ENCODE results near the gene NR6A1.

NR6A1 gene

GRCh38 chr9:124793015-124793541 lies 22.0 kb upstream of the NR6A1 start:
- Histone ChIP-seq H3K4me3 (ENCODE audit: low read depth, low read length) (no peak overlapping the region), H3K9ac (ENCODE audit: low read depth, low read length) (no peak overlapping the region), H3K4me1 (ENCODE audit: control insufficient read depth, insufficient read depth, low read length) (no peaks in the 10 kb centered on the region), H3K9me3 (ENCODE audit: control insufficient read depth, insufficient read depth, low read length) (no peaks in the 10 kb centered on the region), H3K27me3 (ENCODE audit: control insufficient read depth, insufficient read depth, low read length) (no peaks in the 10 kb centered on the region), H3K36me3 (ENCODE audit: control insufficient read depth, insufficient read depth, low read length) (no peaks in the 10 kb centered on the region)

GRCh38 chr9:124792257-124793014 lies 21.3 kb upstream of the NR6A1 start:
- H3K27me3 ChIP-seq (ENCODE audit: control insufficient read depth, insufficient read depth, low read length) = no peaks in the 10 kb centered on the region
- H3K36me3 ChIP-seq (ENCODE audit: control insufficient read depth, insufficient read depth, low read length) = no peaks in the 10 kb centered on the region
- no peaks in the 10 kb centered on the region for H3K9me3 ChIP-seq (ENCODE audit: control insufficient read depth, insufficient read depth, low read length)
- H3K4me1 ChIP-seq (ENCODE audit: control insufficient read depth, insufficient read depth, low read length) = no peaks in the 10 kb centered on the region
- no peak overlapping the region for H3K9ac ChIP-seq (ENCODE audit: low read depth, low read length)
- no peak overlapping the region for H3K4me3 ChIP-seq (ENCODE audit: low read depth, low read length)

DNA sequence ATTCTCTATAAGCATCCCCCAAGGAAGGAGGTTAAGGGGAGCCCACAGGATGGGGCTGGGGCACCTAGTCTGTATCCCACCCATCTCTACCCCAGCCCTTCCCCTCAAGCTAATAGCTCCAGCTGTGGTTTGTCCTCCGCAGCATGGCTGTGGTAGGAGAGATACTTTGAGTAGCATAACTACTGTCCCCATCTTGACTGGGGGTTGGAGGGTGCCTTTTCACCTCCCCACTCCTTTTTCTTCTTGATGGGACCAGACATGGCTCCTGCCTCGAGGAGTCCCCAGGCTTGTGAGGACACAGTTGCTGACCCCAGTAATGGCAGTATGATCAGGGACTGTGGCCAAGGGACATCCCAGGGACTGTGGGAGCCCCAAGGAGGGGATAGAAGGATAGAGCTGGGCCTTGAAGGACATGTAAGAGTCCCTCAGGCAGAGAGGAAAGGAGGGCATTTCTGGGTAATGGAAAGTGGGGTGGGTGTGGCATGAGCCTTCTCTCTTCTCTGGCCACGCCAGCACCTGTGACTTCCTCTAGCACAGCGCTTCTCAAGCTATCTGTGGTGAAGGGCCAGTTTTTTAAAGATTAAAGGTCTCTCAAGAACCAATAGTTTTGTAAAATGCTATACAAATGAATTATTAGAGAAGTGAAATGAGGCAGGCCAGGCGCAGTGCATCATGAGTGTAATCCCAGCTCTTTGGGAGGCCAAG lies 19.8 kb upstream of the NR6A1 start:
- Histone ChIP-seq H3K4me1 (ENCODE audit: control insufficient read depth, insufficient read depth, low read length) (no peaks in the 10 kb centered on the region), H3K27me3 (ENCODE audit: control insufficient read depth, insufficient read depth, low read length) (no peaks in the 10 kb centered on the region), H3K4me3 (ENCODE audit: low read depth, low read length) (no peak overlapping the region), H3K9ac (ENCODE audit: low read depth, low read length) (no peak overlapping the region), H3K36me3 (ENCODE audit: control insufficient read depth, insufficient read depth, low read length) (no peaks in the 10 kb centered on the region), H3K9me3 (ENCODE audit: control insufficient read depth, insufficient read depth, low read length) (no peaks in the 10 kb centered on the region)

DNA sequence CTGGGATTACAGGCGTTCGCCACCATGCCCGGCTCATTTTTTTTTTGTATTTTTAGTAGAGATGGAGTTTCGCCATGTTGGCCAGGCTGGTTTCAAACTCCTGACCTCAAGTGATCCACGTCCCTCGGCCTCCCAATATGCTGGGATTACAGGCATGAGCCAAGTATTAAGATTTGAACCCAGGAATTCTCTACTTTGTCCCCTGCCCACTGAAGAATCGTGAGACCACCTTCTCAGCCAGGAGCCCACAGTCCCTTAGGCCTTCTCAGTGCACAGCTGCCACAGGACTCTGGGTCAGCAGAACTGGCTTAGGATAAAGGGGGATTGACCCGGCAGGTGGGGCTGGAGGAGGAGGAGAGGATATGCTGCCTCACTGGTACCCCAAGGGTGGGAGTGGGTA lies 19.2 kb upstream of the NR6A1 start:
- no peak overlapping the region for H3K4me3 ChIP-seq (ENCODE audit: low read depth, low read length)
- no peaks in the 10 kb centered on the region for H3K4me1 ChIP-seq (ENCODE audit: control insufficient read depth, insufficient read depth, low read length)
- no peaks in the 10 kb centered on the region for H3K27me3 ChIP-seq (ENCODE audit: control insufficient read depth, insufficient read depth, low read length)

GRCh38 chr9:124789531-124789930 lies 18.4 kb upstream of the NR6A1 start:
- Histone ChIP-seq H3K4me3 (ENCODE audit: low read depth, low read length) (no peak overlapping the region), H3K4me1 (ENCODE audit: control insufficient read depth, insufficient read depth, low read length) (no peaks in the 10 kb centered on the region), H3K27me3 (ENCODE audit: control insufficient read depth, insufficient read depth, low read length) (no peaks in the 10 kb centered on the region), H3K36me3 (ENCODE audit: control insufficient read depth, insufficient read depth, low read length) (no peaks in the 10 kb centered on the region), H3K9ac (ENCODE audit: low read depth, low read length) (no peak overlapping the region), H3K9me3 (ENCODE audit: control insufficient read depth, insufficient read depth, low read length) (no peaks in the 10 kb centered on the region)

More for the DNA sequence above, 19.2 kb upstream of the NR6A1 start:
- Histone ChIP-seq H3K9ac (ENCODE audit: low read depth, low read length) (no peak overlapping the region), H3K36me3 (ENCODE audit: control insufficient read depth, insufficient read depth, low read length) (no peaks in the 10 kb centered on the region), H3K9me3 (ENCODE audit: control insufficient read depth, insufficient read depth, low read length) (no peaks in the 10 kb centered on the region)

DNA sequence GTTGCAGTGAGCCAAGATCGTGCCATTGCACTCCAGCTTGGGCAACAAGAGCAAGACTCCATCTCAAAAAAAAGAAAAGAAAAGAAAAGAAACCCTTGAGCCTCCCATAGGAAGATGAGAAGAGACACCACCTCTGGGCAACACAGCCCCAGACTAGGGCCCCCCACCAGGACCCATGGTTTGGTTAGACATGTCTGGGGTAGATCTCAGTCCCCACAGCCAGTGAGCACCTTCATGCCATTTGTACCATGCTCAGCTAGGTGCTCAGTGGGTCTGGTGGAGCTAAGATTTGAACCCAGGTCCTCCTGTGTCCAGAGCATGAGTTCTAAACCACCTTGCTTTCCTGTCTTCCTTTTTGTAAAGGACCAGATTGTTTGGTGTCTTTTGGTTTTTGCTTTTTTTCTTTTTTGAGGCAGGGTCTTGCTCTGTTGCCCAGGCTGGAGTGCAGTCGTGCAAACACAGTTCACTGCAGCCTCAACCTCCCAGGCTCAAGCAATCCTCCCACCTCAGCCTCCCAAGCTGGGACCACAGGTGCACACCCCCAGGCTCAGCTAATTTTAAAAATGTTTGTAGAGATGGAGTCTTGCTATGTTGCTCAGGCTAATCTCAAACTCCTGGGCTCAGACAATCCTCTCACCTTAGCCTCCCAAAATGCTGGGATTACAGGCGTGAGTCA lies 17.6 kb upstream of the NR6A1 start:
- Histone ChIP-seq H3K4me1 (ENCODE audit: control insufficient read depth, insufficient read depth, low read length) (no peaks in the 10 kb centered on the region), H3K36me3 (ENCODE audit: control insufficient read depth, insufficient read depth, low read length) (no peaks in the 10 kb centered on the region), H3K27me3 (ENCODE audit: control insufficient read depth, insufficient read depth, low read length) (no peaks in the 10 kb centered on the region), H3K4me3 (ENCODE audit: low read depth, low read length) (no peak overlapping the region), H3K9me3 (ENCODE audit: control insufficient read depth, insufficient read depth, low read length) (no peaks in the 10 kb centered on the region), H3K9ac (ENCODE audit: low read depth, low read length) (no peak overlapping the region)

DNA sequence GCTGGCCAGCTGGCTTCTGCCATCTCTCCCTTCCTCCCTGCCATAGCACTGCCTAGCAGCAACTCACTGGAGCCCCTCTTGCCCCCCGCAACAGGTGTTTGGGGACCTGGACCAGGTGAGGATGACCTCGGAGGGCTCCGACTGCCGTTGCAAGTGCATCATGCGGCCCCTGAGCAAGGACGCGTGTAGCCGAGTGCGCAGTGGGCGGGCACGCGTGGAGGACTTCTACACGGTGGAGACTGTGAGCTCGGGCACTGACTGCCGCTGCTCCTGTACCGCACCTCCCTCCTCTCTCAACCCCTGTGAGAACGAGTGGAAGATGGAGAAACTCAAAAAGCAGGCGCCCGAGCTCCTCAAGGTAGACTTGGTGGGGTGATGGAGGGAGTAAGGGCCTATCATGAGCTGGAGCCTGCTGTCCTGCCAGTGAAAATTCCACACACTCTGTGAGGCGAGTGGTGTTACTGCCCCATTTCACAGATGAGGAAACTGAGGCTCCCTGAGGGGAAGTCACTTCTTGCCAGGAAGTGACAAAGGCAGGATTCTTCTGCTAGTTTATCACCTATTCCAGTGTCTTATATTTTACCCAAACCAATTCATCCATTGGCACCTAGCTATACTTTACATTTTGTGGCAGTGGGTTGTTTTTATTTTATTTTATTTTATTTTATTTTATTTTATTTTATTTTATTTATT lies 15.9 kb upstream of the NR6A1 start:
- H3K36me3 ChIP-seq (ENCODE audit: control insufficient read depth, insufficient read depth, low read length) = no peaks in the 10 kb centered on the region
- H3K9ac ChIP-seq (ENCODE audit: low read depth, low read length) = no peak overlapping the region
- H3K4me3 ChIP-seq (ENCODE audit: low read depth, low read length) = no peak overlapping the region
- no peaks in the 10 kb centered on the region for H3K9me3 ChIP-seq (ENCODE audit: control insufficient read depth, insufficient read depth, low read length)
- H3K27me3 ChIP-seq (ENCODE audit: control insufficient read depth, insufficient read depth, low read length) = no peaks in the 10 kb centered on the region
- H3K4me1 ChIP-seq (ENCODE audit: control insufficient read depth, insufficient read depth, low read length) = peaks cover 2% of the 10 kb centered on the region

- no peak overlapping the region for H3K9ac ChIP-seq (ENCODE audit: low read depth, low read length)
- no peaks in the 10 kb centered on the region for H3K27me3 ChIP-seq (ENCODE audit: control insufficient read depth, insufficient read depth, low read length)
- H3K9me3 ChIP-seq (ENCODE audit: control insufficient read depth, insufficient read depth, low read length) = no peaks in the 10 kb centered on the region
- no peak overlapping the region for H3K4me3 ChIP-seq (ENCODE audit: low read depth, low read length)
- H3K4me1 ChIP-seq (ENCODE audit: control insufficient read depth, insufficient read depth, low read length) = peaks cover 7% of the 10 kb centered on the region
- H3K36me3 ChIP-seq (ENCODE audit: control insufficient read depth, insufficient read depth, low read length) = no peaks in the 10 kb centered on the region
Observed at GRCh38 chr9:124784509-124784908, 13.4 kb upstream of the NR6A1 start.

- no peaks in the 10 kb centered on the region for H3K9me3 ChIP-seq (ENCODE audit: control insufficient read depth, insufficient read depth, low read length)
- no peaks in the 10 kb centered on the region for H3K36me3 ChIP-seq (ENCODE audit: control insufficient read depth, insufficient read depth, low read length)
- H3K4me3 ChIP-seq (ENCODE audit: low read depth, low read length) = no peak overlapping the region
- H3K27me3 ChIP-seq (ENCODE audit: control insufficient read depth, insufficient read depth, low read length) = no peaks in the 10 kb centered on the region
- no peak overlapping the region for H3K9ac ChIP-seq (ENCODE audit: low read depth, low read length)
- peaks cover 12% of the 10 kb centered on the region for H3K4me1 ChIP-seq (ENCODE audit: control insufficient read depth, insufficient read depth, low read length)
Observed at GRCh38 chr9:124783830-124784229, 12.7 kb upstream of the NR6A1 start.

DNA sequence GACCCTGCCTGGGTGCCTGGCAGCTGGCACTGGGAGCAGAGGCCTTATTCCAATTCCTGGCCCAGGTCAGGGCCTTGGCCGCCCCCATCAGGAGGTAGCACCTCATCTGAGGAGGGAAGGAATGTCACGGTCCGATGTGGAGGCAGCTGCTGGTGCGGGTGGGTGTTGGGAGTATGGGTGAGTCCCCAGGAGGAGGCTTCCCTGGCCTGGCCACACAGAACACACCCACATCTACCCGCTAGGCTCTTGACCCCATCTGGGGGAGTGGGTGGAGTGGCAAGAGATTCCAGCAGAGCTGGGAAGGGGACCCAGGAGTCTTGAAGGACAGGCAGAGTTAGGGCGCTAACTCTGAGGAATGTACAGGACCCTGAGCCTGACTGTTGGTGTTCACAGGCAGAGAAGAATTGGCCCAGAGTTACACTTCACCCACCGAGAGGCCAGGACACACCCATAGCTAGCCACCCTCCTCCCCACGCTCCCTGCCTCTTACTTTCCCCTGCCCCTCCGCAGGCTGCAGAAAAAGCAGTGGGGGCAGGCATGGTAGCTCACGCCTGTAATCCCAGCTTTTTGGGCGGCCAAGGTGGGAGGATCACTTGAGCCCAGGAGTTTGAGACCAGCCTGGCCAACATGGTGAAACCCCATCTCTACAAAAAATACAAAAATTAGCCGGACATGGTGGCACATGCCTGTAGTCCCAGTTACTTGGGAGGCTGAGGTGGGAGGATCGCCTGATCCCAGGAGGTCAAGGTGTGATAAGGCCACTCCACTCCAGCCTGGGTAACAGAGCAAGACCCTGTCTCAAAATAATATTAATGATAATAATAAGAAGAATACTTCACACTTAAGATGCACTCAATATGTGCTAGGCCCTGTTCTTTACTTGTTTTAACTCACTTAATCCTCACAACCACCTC lies 11.8 kb upstream of the NR6A1 start:
- no peaks in the 10 kb centered on the region for H3K27me3 ChIP-seq (ENCODE audit: control insufficient read depth, insufficient read depth, low read length)
- H3K36me3 ChIP-seq (ENCODE audit: control insufficient read depth, insufficient read depth, low read length) = no peaks in the 10 kb centered on the region

More for the DNA sequence above, 11.8 kb upstream of the NR6A1 start:
- H3K9ac ChIP-seq (ENCODE audit: low read depth, low read length) = no peak overlapping the region
- peaks cover 13% of the 10 kb centered on the region for H3K4me1 ChIP-seq (ENCODE audit: control insufficient read depth, insufficient read depth, low read length)
- H3K4me3 ChIP-seq (ENCODE audit: low read depth, low read length) = no peak overlapping the region
- no peaks in the 10 kb centered on the region for H3K9me3 ChIP-seq (ENCODE audit: control insufficient read depth, insufficient read depth, low read length)

Data from iPS-15b (cell line).